Epithelial cell of esophagus (primary cell): ENCODE results near the gene DIAPH1.

Source experiments
- DNase-seq: peaks from one replicate; pipeline ENCODE4 v3.0.0; 2010; ENCODE audit warnings: low read depth
- H3K4me3 ChIP-seq: 2 replicates; pipeline ENCODE4 v1.5.1; 2011; ENCODE audit warnings: mild to moderate bottlenecking, low read length, control low read depth
- CTCF ChIP-seq: IDR thresholded peaks from 2 replicates; pipeline ENCODE4 v1.5.1; 2011; ENCODE audit warnings: low read depth, mild to moderate bottlenecking, low read length, control low read depth, inconsistent platforms; ENCODE audit not compliant: insufficient read depth; ENCODE audit errors: missing control alignments

DIAPH1 gene

GRCh38 chr5:141508798-141509611, 109.8 kb downstream of the DIAPH1 start:
- TF ChIP-seq CTCF = no peak
- peak overlapping the region; percentile 27 for H3K4me3 ChIP-seq
- DNase-seq = peak; percentile 95

GRCh38 chr5:141508440-141508797, 110.4 kb downstream of the DIAPH1 start:
- DNase-seq = no peak
- no peak overlapping the region for H3K4me3 ChIP-seq
- no peak for TF ChIP-seq CTCF

GRCh38 chr5:141507387-141508091, 111.3 kb downstream of the DIAPH1 start:
- H3K4me3 ChIP-seq = no peak overlapping the region
- DNase-seq = no peak

GRCh38 chr5:141506381-141507155, 112.2 kb downstream of the DIAPH1 start:
- no peak for TF ChIP-seq CTCF

More at GRCh38 chr5:141507387-141508091, 111.3 kb downstream of the DIAPH1 start:
- TF ChIP-seq CTCF = no peak

GRCh38 chr5:141504216-141504615, 114.6 kb downstream of the DIAPH1 start:
- TF ChIP-seq CTCF = no peak
- DNase-seq = no peak
- H3K4me3 ChIP-seq = no peak overlapping the region

More at GRCh38 chr5:141506381-141507155, 112.2 kb downstream of the DIAPH1 start:
- DNase-seq = no peak
- H3K4me3 ChIP-seq = no peak overlapping the region

DNA sequence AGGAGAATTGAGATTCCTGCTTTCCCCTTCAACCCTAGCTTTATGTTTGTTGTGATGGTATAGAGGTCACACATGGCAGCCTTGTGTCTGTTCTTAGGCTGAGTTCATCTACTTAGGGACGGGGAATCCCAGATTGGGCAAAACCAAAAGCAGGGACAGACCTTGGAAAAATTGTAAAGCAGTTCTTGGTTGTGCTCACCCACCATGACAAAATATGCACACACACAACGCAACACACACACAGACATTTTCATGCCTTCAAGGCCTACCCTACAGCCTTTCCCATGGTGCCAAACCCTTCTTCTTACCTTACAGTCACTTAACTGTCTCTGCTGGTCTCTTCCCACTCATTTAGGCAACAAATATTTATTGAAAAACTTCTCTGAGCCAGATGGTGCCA, 115.1 kb downstream of the DIAPH1 start:
- no peak for DNase-seq
- TF ChIP-seq CTCF = no peak
- no peak overlapping the region for H3K4me3 ChIP-seq
